NCI-H82 (cell line): ENCODE measurements around the gene RBPMS2.
A peak's percentile ranks its signal among the peaks of the same experiment; 100 is the strongest.
"Not testable (repeated sequence)": the region's sequence is repeated elsewhere in the genome, so short reads cannot be mapped to it uniquely, and the experiment has no call there.

Experiments used
- DNase-seq: peaks from one replicate; lab custom pipeline; 2025; lab: John Stamatoyannopoulos, UW

The RBPMS2 gene

DNA sequence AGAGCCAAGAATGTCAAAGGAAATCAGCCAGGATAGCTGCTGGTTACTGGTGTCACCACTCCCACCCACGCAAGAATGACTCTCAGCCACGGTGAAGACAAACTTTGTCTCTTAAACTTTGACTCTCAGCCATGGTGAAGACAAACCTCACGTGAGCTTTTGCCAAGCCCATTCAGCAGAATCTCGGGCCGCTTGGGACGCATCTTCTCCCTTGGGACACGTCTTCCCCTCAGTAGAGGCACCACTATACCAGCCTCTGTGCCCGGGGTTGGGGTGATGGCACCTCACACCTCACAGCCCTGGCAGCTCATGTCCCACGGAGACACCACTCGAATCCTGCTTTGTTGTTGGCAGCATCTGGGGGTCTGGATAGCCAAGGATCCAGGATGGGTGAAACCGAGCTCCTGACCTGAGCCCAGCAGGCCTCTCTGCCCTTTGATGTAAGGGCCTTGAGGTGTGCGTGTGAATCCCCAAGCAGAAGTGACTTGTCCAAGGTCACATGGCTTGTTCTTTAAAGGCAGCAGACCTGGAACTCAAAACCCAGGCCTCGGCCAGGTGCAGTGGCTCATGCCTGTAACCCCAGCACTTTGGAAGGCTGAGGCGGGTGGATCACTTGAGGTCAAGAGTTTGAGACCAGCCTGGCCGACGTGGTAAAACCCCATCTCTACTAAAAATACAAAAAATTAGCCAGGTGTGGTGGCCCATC, 21.8 kb downstream of the RBPMS2 start:
- DNase-seq: no peak

DNA sequence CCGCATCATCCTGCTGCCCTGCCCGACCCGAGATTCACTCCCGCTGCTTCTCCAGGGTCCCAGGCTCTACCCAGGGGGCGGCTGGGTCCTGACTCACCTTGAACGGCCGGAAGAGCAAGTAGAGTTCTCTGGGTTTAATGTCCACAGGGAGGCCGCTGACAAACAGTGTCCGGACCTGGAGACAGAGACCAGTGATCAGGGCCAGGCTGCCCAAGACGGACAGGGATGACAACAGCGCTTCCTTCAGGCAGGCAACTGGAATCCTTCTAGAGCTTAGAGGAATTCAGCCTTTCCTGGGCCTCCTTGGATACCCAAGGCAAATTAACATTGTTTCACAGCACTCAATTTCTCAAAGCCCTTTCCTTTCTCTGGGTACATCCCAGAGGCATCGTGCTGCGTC, 23.9 kb downstream of the RBPMS2 start:
- DNase-seq: no peak

- DNase-seq: peak; percentile 62
These were observed 25.3 kb downstream of the RBPMS2 start for GRCh38 chr15:64749999-64750657.

GRCh38 chr15:64749167-64749566, 26.2 kb downstream of the RBPMS2 start:
- no peak for DNase-seq

GRCh38 chr15:64748251-64748650, 27.1 kb downstream of the RBPMS2 start:
- no peak for DNase-seq

- DNase-seq: no peak
These were observed 27.8 kb downstream of the RBPMS2 start for GRCh38 chr15:64747578-64747977.

DNA sequence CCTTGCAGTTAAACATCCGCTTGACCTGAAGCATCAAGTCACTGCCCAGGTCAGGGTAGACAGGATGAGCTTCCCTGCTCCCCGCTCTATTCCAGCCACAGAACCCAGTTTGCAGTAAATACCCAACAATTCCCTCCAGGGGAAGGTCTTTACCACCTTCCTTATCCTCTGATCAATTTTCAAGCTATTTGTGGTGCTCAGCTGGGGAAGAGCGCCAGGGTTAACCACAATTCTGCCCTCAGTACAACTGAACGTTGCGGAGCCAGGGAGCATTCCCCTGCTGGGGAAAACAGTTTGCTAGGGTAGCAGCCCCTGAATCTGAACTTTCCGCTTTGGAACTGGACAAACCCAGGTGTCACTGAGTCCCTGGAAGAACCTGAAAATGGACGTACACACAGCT, 28.5 kb downstream of the RBPMS2 start:
- no peak for DNase-seq

- DNase-seq: no peak
These were observed 29.0 kb downstream of the RBPMS2 start for GRCh38 chr15:64746356-64746755.

GRCh38 chr15:64743691-64744090, 31.7 kb downstream of the RBPMS2 start:
- no peak for DNase-seq

GRCh38 chr15:64742921-64743320, 32.5 kb downstream of the RBPMS2 start:
- no peak for DNase-seq

DNA sequence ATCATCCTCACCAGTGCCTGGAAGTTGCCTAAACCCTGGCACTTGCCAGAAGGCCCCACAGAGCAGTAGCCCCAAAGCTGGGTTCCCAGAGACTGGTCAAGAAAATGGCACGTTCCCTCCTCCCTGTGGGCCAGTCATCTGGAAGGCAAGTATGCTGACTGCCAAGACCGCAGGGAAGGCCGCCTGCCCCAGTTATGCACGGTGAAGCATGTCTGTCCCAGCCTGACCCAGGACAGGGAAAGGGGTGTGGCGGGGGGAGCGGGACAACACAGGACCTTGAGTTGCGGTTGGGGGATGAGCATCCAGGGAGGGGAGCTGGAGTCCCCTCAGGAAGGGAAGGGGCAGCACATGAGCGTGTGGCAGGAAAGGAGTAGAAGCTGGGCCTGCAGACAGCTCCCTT, 33.0 kb downstream of the RBPMS2 start:
- no peak for DNase-seq

DNA sequence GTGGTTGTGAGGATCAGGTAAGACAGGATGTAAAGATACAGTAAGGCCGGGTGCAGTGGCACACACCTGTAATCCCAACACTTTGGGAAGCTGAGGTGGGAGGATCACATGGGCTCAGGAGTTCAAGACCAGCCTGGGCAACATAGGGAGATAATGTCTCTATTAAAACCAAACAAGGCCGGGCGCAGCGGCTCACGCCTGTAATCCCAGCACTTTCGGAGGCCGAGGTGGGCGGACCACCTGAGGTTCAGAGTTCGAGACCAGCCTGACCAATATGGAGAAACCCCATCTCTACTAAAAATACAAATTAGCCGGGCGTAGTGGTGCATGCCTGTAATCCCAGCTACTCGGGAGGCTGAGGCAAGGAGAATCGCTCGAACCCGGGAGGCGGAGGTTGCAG, 33.7 kb downstream of the RBPMS2 start:
- DNase-seq: not testable (repeated sequence)

DNA sequence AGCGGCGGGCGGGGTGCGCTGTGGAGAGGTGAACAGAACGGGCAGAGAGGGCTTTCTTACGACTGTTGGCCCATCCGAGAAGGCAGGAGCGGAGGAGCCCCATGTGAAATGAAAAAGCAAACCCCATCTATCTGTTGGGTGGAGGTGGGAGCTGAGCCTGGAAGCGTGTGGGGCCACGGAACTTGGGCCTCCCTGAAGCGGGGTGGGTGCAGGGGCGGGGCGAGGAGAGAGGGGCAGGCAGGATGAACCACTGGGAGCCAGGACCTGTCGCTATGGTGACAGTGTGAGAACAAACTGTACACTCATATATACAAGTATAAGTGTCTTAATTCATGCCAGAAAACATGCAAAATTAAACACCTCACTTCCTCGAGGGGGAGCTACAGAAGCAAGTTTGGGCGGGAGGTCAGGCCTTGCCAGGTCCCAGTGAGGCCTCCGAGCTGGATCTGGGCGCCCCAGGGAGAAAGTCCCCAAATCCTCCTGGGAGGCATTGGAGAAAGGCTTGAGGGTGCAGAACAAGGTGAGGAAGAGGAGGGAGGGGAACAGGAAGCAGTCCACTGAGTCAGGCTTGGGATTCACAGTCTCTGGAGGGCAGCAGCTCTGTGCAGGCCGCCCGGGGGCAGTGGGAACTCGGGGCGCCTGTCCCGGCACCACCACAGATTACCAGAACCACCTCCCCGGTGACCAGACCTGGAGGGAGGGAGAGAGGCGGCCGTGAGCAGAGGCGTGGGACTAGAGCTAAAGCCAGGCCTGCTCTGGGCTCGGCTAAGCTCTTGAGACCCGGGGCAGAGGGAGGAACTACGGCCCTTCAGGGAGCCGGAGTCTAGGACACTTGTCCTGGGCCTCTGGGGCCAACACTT, 34.8 kb downstream of the RBPMS2 start:
- DNase-seq: peak; percentile 35

DNA sequence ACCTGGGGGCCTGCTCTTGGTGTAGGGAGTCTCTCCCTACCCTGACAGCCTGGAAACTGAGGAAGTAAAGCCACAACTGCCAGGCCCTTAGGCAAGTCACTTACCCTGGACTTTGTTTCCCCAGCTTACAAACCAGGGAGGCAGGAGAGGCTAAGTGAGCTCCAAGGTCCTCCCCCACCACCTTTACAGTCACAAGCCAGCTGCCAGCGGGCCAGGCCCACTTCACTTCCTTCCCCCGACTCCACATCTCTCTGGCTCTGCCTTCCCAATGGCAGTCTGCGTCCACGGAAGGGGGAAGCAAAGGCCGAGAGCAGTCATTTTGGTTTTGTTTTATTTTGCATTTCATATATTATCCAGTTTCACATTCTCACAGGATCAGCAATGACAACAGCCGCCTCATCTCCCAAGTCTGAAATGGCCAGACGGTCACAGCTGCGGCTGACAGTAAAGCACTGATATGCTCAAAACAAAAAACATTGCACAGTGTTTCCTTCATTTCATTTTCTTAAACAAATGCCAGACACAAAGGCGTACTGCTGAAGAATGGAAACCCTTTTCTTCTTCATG, 35.7 kb downstream of the RBPMS2 start:
- DNase-seq: no peak

DNA sequence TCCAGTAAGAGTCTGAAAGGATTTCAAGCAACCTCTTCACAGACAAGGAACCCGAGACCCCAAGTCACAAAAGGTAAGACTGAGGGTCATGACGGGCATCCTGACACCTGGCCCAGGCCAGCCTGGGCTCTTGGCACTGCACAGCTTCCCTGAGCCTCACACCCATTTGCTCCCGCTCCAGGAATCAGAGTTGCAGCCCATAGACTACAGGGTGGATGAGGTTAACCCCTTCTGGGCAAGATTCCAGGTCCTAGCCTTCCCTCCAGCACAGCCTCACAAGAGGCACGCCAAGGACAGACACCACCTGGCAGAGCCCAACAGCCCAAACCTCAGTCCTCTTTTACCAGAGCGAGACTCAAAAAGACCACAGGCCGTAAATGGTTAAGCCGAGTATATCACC, 36.2 kb downstream of the RBPMS2 start:
- DNase-seq: no peak

GRCh38 chr15:64738226-64739095, 36.9 kb downstream of the RBPMS2 start:
- no peak for DNase-seq

DNA sequence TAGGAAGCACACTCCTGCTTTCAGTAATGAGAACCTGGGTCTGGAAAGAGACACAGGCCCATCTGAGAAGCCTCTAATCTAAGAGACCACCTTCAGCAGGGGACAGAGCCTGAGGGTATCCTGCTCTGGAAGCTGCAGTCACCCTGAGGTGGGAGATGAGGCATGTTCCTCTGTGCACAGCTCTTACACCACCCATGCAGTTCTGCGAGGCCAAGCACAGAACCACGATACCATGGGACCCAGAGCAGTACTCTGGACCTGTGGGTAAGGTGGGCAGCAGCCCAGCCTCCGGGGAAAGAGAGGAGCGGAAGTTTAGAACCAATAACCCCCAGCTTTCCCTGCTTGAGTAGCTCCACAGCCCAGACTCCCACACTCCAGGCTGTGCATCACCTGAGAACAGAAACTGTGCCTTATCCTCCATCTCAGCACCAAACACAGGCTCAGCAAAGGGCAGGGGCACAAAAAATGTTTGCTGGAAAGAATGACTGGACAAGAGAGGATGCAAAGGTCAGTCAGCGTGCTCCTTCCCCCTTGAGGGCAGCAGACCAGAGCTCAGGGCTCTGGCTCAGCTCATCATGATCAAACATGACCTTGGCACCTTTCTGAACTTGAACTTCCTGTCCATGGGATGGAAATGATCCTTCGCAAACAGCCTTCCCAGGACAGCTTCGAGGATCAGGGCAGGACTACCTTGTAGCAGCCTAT, 43.1 kb downstream of the RBPMS2 start:
- DNase-seq: no peak

GRCh38 chr15:64731805-64732151, 43.6 kb downstream of the RBPMS2 start:
- no peak for DNase-seq

DNA sequence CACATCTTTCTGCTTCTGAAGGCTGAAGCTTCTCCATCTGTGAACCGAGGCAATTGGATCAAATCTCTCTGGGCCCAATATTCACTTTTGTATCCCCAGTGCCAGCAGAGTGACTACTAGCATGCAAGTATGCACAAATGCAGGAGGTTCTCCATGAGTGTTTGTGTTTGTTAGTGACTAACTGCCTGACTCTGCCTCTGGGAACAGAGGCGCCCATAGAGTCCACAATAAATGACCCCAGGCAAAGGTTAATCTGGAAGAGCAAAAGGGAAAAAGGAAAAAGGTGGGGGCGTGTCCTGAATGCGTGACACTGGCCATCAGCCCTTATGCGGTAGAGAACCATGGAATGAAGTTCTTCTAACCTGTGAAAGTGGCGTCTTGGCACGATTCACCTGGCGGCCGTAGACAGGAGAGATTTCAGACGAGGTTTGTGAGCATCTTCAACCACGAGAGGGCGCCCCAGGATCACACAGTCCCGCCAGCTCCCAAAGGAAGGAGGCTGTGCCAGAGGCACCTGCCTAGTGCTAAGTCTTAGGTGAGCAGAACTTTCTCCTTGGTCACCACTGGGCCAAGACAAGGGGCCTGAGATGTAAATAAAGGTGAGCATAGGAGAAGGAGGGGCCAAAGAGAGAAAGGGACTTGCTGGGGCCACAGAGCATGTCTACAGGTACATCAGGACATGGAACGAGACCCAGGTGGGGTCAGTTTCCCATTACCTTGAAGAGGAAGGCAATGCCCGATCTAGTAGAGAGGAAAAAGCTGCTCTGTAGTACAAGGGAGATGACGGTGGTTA, 44.2 kb downstream of the RBPMS2 start:
- peak; percentile 92 for DNase-seq

DNA sequence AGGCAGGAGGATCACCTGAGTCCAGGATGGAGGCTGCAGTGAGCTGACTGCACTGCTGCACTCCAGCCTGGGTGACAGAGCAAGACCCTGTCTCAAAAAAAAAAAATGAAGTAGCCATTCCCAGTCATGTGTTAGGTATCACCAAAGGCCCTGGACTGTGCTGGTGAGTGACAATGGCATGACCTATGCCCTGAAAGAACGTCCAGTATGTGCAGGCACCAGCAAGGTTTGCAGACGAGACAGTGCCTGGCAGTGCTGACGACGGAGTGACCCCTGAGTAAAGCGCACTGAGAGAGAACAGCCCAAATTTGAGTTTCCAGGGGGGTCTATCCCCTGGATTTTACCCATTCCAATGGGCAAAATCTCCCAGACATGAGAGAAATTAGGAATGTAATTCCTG, 45.2 kb downstream of the RBPMS2 start:
- no peak for DNase-seq
